SK-N-SH treated with all-trans-retinoic acid at 6 μM for 48 hours (cell line): ENCODE measurements around the gene OR10G7.

Experiments
- ATAC-seq: fragments of 200-7000 bp; cut with Tn5 transposase; 3 replicates; pipeline ENCODE4 v1.9.1; 2020; ENCODE audit warnings: mild to moderate bottlenecking, moderate library complexity
- ARNTL ChIP-seq: fragments of 450-650 bp; formaldehyde crosslinking; IDR thresholded peaks from 2 replicates; pipeline ENCODE4 v1.5.0; 2020; ENCODE audit warnings: low read depth, mild to moderate bottlenecking, moderate library complexity, borderline replicate concordance
- BACH2 ChIP-seq: fragments of 250-450 bp; sonication (Bioruptor Pico); IDR thresholded peaks from 2 replicates; pipeline ENCODE4 v1.9.0; 2021; ENCODE audit warnings: mild to moderate bottlenecking, borderline replicate concordance
- CSDC2 ChIP-seq: fragments of 250-450 bp; sonication (Bioruptor Pico); IDR thresholded peaks from 2 replicates; pipeline ENCODE4 v1.5.0; 2020; ENCODE audit warnings: mild to moderate bottlenecking, moderate library complexity
- ESRRG ChIP-seq: fragments of 250-450 bp; sonication (Bioruptor Pico); IDR thresholded peaks from 2 replicates; pipeline ENCODE4 v1.6.1; 2021; ENCODE audit warnings: mild to moderate bottlenecking
- GLIS3 ChIP-seq: fragments of 250-450 bp; sonication (Bioruptor Pico); IDR thresholded peaks from 2 replicates; pipeline ENCODE4 v1.5.0; 2020; ENCODE audit warnings: mild to moderate bottlenecking, moderate library complexity
- ISL1 ChIP-seq: fragments of 250-450 bp; sonication (Bioruptor Pico); IDR thresholded peaks from 2 replicates; pipeline ENCODE4 v2.1.2; 2022; ENCODE audit warnings: mild to moderate bottlenecking, moderate library complexity
- OSR1 ChIP-seq: fragments of 250-450 bp; sonication (Bioruptor Pico); IDR thresholded peaks from 2 replicates; pipeline ENCODE4 v1.8.0; 2022; ENCODE audit warnings: moderate library complexity, mild to moderate bottlenecking, inconsistent platforms
- PPARA ChIP-seq: fragments of 250-450 bp; sonication (Bioruptor Pico); IDR thresholded peaks from 2 replicates; pipeline ENCODE4 v1.5.0; 2020; ENCODE audit warnings: mild to moderate bottlenecking, borderline replicate concordance
- RARB ChIP-seq: fragments of 250-450 bp; sonication (Bioruptor Pico); IDR thresholded peaks from 2 replicates; pipeline ENCODE4 v1.8.0; 2021; ENCODE audit warnings: mild to moderate bottlenecking, moderate library complexity
- SNAI2 ChIP-seq: fragments of 250-450 bp; sonication (Bioruptor Pico); IDR thresholded peaks from 2 replicates; pipeline ENCODE4 v1.5.0; 2020; ENCODE audit warnings: mild to moderate bottlenecking, moderate library complexity
- TOX ChIP-seq: fragments of 250-450 bp; sonication (Bioruptor Pico); IDR thresholded peaks from 2 replicates; pipeline ENCODE4 v1.8.0; 2021; ENCODE audit warnings: mild to moderate bottlenecking, moderate library complexity, borderline replicate concordance
- ZC3H10 ChIP-seq: fragments of 250-450 bp; sonication (Bioruptor Pico); IDR thresholded peaks from 2 replicates; pipeline ENCODE4 v1.5.1; 2021; ENCODE audit warnings: mild to moderate bottlenecking, moderate library complexity
- ZFP3 ChIP-seq: fragments of 250-450 bp; sonication (Bioruptor Pico); IDR thresholded peaks from 2 replicates; pipeline ENCODE4 v1.5.0; 2020; ENCODE audit warnings: mild to moderate bottlenecking, moderate library complexity
- ZFP30 ChIP-seq: fragments of 450-650 bp; formaldehyde crosslinking; IDR thresholded peaks from 2 replicates; pipeline ENCODE4 v1.5.0; 2022; ENCODE audit warnings: mild to moderate bottlenecking, moderate library complexity
- ZNF565 ChIP-seq: fragments of 450-650 bp; formaldehyde crosslinking; conservative IDR thresholded peaks from 2 replicates; pipeline ENCODE4 v1.5.0; 2020; ENCODE audit warnings: low read depth, mild to moderate bottlenecking, moderate library complexity
- ZNF70 ChIP-seq: fragments of 450-650 bp; formaldehyde crosslinking; IDR thresholded peaks from 2 replicates; pipeline ENCODE4 v1.5.0; 2020; ENCODE audit warnings: mild to moderate bottlenecking, moderate library complexity
- TF ChIP-seq, protein P1 (sequence below): fragments of 250-450 bp; sonication (Bioruptor Pico); IDR thresholded peaks from 2 replicates; pipeline ENCODE4 v1.5.1; 2020; ENCODE audit warnings: low read depth, mild to moderate bottlenecking, moderate library complexity
- TF ChIP-seq, protein P2 (sequence below): fragments of 250-450 bp; sonication (Bioruptor Pico); IDR thresholded peaks from 2 replicates; pipeline ENCODE4 v1.5.0; 2020; ENCODE audit warnings: mild to moderate bottlenecking, moderate library complexity
- TF ChIP-seq, protein P3 (sequence below): fragments of 250-450 bp; sonication (Bioruptor Pico); IDR thresholded peaks from 2 replicates; pipeline ENCODE4 v1.5.1; 2021; ENCODE audit warnings: mild to moderate bottlenecking, moderate library complexity
- TF ChIP-seq, protein P4 (sequence below): fragments of 250-450 bp; sonication (Bioruptor Pico); IDR thresholded peaks from 2 replicates; pipeline ENCODE4 v1.8.0; 2020; ENCODE audit warnings: mild to moderate bottlenecking, moderate library complexity, borderline replicate concordance
- TF ChIP-seq, protein P5 (sequence below): fragments of 250-450 bp; sonication (Bioruptor Pico); IDR thresholded peaks from 2 replicates; pipeline ENCODE4 v1.8.0; 2021; ENCODE audit warnings: low read depth, mild to moderate bottlenecking, moderate library complexity, borderline replicate concordance

The OR10G7 gene

DNA sequence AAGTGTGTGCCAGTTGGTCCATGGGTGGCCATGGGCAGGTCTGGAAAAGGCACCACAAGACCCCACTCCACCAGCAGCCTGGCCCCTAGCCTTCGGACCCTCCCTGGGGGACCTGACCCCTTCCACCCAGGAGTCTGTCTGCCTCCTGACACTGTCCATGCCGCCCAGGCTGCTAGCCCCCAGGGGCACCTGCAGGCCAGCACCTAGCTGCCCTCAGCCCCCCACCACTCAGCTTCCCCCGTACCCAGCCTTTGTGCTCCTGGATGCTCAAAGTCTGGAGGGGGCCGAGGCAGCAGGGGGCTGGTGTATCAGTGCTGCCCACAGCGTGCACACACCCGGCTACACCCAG lies 34.3 kb upstream of the OR10G7 start:
- ATAC-seq, result no peak

DNA sequence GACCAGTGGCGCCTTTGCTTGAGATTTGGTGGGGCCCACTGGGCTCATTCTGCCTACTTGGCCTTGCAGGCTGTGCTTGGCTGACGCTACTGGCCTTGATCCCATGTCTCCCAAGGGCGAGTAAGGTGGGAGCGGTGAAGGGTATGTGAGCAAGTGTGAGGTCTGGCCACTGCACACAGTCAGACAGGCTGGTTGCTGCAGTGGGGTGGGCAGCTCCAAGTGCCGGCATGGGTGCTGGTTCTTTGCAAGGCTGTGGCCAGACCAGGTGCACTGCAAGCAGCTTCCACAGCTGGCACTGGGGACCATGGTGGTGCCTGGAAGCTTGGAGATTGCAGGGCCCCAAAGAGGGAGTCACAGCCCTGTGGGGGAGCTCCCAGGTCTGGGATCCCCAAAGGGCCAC lies 33.4 kb upstream of the OR10G7 start:
- TF ChIP-seq ESRRG (CRISPR knock-in tag) (no peak), TOX (CRISPR knock-in tag) (no peak), CSDC2 (CRISPR knock-in tag) (no peak), GLIS3 (CRISPR knock-in tag) (no peak), BACH2 (CRISPR knock-in tag) (no peak), PPARA (CRISPR knock-in tag) (no peak), ARNTL (CRISPR knock-in tag) (no peak), ISL1 (CRISPR knock-in tag) (no peak), ZNF565 (CRISPR knock-in tag) (no peak), OSR1 (CRISPR knock-in tag) (no peak), ZFP3 (no peak), SNAI2 (CRISPR knock-in tag) (no peak), ZFP30 (no peak)
- TF ChIP-seq, protein P1, sequence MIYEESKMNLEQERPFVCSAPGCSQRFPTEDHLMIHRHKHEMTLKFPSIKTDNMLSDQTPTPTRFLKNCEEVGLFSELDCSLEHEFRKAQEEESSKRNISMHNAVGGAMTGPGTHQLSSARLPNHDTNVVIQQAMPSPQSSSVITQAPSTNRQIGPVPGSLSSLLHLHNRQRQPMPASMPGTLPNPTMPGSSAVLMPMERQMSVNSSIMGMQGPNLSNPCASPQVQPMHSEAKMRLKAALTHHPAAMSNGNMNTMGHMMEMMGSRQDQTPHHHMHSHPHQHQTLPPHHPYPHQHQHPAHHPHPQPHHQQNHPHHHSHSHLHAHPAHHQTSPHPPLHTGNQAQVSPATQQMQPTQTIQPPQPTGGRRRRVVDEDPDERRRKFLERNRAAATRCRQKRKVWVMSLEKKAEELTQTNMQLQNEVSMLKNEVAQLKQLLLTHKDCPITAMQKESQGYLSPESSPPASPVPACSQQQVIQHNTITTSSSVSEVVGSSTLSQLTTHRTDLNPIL (CRISPR knock-in tag), result no peak
- TF ChIP-seq, protein P2, sequence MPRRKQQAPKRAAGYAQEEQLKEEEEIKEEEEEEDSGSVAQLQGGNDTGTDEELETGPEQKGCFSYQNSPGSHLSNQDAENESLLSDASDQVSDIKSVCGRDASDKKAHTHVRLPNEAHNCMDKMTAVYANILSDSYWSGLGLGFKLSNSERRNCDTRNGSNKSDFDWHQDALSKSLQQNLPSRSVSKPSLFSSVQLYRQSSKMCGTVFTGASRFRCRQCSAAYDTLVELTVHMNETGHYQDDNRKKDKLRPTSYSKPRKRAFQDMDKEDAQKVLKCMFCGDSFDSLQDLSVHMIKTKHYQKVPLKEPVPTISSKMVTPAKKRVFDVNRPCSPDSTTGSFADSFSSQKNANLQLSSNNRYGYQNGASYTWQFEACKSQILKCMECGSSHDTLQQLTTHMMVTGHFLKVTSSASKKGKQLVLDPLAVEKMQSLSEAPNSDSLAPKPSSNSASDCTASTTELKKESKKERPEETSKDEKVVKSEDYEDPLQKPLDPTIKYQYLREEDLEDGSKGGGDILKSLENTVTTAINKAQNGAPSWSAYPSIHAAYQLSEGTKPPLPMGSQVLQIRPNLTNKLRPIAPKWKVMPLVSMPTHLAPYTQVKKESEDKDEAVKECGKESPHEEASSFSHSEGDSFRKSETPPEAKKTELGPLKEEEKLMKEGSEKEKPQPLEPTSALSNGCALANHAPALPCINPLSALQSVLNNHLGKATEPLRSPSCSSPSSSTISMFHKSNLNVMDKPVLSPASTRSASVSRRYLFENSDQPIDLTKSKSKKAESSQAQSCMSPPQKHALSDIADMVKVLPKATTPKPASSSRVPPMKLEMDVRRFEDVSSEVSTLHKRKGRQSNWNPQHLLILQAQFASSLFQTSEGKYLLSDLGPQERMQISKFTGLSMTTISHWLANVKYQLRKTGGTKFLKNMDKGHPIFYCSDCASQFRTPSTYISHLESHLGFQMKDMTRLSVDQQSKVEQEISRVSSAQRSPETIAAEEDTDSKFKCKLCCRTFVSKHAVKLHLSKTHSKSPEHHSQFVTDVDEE (CRISPR knock-in tag), result no peak
- TF ChIP-seq, protein P3, sequence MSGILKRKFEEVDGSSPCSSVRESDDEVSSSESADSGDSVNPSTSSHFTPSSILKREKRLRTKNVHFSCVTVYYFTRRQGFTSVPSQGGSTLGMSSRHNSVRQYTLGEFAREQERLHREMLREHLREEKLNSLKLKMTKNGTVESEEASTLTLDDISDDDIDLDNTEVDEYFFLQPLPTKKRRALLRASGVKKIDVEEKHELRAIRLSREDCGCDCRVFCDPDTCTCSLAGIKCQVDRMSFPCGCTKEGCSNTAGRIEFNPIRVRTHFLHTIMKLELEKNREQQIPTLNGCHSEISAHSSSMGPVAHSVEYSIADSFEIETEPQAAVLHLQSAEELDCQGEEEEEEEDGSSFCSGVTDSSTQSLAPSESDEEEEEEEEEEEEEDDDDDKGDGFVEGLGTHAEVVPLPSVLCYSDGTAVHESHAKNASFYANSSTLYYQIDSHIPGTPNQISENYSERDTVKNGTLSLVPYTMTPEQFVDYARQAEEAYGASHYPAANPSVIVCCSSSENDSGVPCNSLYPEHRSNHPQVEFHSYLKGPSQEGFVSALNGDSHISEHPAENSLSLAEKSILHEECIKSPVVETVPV (CRISPR knock-in tag), result no peak
- TF ChIP-seq, protein P4, sequence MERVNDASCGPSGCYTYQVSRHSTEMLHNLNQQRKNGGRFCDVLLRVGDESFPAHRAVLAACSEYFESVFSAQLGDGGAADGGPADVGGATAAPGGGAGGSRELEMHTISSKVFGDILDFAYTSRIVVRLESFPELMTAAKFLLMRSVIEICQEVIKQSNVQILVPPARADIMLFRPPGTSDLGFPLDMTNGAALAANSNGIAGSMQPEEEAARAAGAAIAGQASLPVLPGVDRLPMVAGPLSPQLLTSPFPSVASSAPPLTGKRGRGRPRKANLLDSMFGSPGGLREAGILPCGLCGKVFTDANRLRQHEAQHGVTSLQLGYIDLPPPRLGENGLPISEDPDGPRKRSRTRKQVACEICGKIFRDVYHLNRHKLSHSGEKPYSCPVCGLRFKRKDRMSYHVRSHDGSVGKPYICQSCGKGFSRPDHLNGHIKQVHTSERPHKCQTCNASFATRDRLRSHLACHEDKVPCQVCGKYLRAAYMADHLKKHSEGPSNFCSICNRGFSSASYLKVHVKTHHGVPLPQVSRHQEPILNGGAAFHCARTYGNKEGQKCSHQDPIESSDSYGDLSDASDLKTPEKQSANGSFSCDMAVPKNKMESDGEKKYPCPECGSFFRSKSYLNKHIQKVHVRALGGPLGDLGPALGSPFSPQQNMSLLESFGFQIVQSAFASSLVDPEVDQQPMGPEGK (CRISPR knock-in tag), result no peak
- TF ChIP-seq, all 23 proteins: peak for 0

More for the DNA sequence above, 34.3 kb upstream of the OR10G7 start:
- TF ChIP-seq ZFP3 (no peak), GLIS3 (CRISPR knock-in tag) (no peak), ESRRG (CRISPR knock-in tag) (no peak), ARNTL (CRISPR knock-in tag) (no peak), ZC3H10 (CRISPR knock-in tag) (no peak), ZNF70 (CRISPR knock-in tag) (no peak), SNAI2 (CRISPR knock-in tag) (no peak), RARB (no peak), OSR1 (CRISPR knock-in tag) (no peak), PPARA (CRISPR knock-in tag) (no peak), ISL1 (CRISPR knock-in tag) (no peak), ZFP30 (no peak), BACH2 (CRISPR knock-in tag) (no peak)
- TF ChIP-seq, protein P4 (CRISPR knock-in tag), result no peak
- TF ChIP-seq, protein P2 (CRISPR knock-in tag), result no peak
- TF ChIP-seq, protein P5, sequence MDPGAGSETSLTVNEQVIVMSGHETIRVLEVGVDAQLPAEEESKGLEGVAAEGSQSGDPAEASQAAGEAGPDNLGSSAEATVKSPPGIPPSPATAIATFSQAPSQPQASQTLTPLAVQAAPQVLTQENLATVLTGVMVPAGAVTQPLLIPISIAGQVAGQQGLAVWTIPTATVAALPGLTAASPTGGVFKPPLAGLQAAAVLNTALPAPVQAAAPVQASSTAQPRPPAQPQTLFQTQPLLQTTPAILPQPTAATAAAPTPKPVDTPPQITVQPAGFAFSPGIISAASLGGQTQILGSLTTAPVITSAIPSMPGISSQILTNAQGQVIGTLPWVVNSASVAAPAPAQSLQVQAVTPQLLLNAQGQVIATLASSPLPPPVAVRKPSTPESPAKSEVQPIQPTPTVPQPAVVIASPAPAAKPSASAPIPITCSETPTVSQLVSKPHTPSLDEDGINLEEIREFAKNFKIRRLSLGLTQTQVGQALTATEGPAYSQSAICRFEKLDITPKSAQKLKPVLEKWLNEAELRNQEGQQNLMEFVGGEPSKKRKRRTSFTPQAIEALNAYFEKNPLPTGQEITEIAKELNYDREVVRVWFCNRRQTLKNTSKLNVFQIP (CRISPR knock-in tag), result no peak

More for the DNA sequence above, 33.4 kb upstream of the OR10G7 start:
- no peak for ATAC-seq
